GM19193 (cell line): ENCODE measurements around the gene ULBP2.

Source experiments
- POLR2A ChIP-seq: IDR thresholded peaks from 4 replicates; pipeline ENCODE4 v1.6.1; 2011; ENCODE audit not compliant: insufficient read depth, insufficient read length; ENCODE audit errors: extremely low read depth

ULBP2 gene

GRCh38 chr6:149935246-149935645, 6.6 kb upstream of the ULBP2 start:
- TF ChIP-seq POLR2A: no peak

DNA sequence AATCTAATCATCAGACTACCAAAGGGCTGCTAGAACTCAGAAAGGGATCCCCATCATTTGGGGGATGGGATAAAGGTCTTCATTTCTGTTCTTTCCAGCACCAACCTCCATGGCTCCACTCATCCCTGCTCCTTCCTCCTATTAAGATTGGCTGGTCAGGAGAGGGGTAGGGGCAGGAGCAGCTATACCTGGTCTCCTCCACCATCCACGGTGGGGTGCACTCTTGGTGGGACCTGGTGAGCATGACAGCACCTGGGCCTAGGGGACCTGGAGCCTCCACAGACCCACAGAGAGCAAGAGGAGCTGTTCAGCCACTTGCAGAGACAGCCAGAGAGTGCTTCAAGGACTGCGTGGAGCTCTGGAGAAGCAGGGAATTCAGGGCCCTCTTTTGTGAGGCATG, 6.1 kb upstream of the ULBP2 start:
- TF ChIP-seq POLR2A: no peak

GRCh38 chr6:149936743-149937142, 5.1 kb upstream of the ULBP2 start:
- no peak for TF ChIP-seq POLR2A

GRCh38 chr6:149938571-149939355, 3.1 kb upstream of the ULBP2 start:
- TF ChIP-seq POLR2A: no peak

GRCh38 chr6:149939356-149939648, 2.5 kb upstream of the ULBP2 start:
- TF ChIP-seq POLR2A: no peak

DNA sequence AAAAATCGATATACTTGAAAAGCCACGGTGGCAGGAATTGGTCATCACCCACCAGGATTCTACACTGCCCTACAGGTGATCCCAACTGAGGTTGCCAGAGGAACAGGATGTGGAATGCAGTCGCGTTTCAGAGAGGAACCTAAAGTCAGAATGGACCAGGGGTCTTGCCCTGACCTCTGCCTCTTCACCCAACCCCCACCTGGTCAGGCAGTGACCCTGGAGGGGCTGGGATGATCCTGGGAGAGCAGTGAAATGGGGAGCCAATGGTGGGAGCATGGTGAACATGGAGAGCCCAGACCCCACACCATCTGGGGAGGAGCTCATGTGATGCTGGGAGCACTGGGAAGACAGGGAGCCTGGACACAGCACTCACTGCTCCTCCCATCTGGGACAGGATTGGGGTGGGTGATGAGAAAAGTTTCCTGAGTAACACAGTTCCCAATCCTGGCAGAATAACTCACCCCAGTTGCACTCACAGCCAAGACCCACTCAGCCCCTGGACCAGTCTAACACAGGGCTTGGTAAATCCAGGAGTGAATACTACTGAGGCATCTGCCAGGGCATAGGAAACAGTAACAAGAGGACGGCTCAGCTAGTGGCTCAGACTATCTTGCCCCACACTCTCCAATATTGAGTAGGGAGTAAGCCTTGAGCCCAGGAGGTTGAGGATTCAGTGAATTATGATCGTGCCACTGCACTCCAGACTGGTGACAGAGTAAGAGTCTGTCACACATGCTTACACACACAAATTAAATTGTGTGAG, 1.7 kb upstream of the ULBP2 start:
- TF ChIP-seq POLR2A: no peak

GRCh38 chr6:149940672-149940982, 1.2 kb upstream of the ULBP2 start:
- TF ChIP-seq POLR2A: no peak

DNA sequence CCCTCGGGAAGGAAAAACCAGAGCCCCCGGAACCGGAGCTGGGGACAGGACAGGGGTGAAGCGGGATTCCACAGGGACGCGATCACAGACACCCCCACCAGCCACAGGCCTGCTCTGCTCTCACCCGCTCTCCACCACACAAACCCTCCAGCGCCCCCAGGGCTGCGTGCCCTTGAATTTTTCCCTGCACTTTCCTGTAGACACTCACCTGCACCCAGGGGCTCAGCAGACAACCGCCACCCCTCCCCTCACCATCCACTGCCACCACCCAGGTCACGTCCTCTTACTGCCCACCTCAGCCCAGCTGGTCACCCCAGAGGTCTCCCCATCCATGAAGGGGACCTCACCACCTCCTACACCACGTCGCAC, 631 bp downstream of the ULBP2 start:
- no peak for TF ChIP-seq POLR2A

GRCh38 chr6:149948011-149948410, 6.2 kb downstream of the ULBP2 start:
- TF ChIP-seq POLR2A: no peak

GRCh38 chr6:149948616-149949015, 6.8 kb downstream of the ULBP2 start:
- no peak for TF ChIP-seq POLR2A

GRCh38 chr6:149950423-149950822, 8.6 kb downstream of the ULBP2 start:
- TF ChIP-seq POLR2A: no peak

GRCh38 chr6:149951096-149951495, 9.3 kb downstream of the ULBP2 start:
- no peak for TF ChIP-seq POLR2A

- no peak for TF ChIP-seq POLR2A
Measured at GRCh38 chr6:149951626-149952025, 9.8 kb downstream of the ULBP2 start.

DNA sequence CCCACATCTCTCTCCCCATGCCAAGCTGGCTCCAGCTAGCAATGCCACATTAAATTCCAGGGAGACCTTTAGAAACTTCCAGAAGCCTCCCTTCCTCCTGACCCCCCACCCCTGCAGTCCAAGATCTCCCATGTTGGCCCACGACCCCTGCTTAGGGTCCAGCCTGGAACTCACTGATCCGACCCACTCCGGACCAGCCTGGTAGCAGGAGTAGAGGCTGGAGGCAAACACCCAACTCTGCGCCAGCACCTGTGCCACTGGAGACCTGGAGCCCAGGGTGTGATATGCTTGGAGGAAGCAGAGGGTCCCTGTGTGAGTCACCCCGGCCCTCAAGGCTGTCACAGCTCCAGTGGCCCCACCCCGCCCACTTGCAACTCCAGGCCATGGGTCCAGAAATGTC, 18.7 kb downstream of the ULBP2 start:
- no peak for TF ChIP-seq POLR2A

- TF ChIP-seq POLR2A: no peak
Measured at GRCh38 chr6:149961728-149962425, 20.1 kb downstream of the ULBP2 start.

- TF ChIP-seq POLR2A: no peak
Measured at GRCh38 chr6:149962461-149963211, 20.8 kb downstream of the ULBP2 start.

- no peak for TF ChIP-seq POLR2A
Measured at GRCh38 chr6:149963212-149963461, 21.3 kb downstream of the ULBP2 start.
